GF-D8 (cell line): ENCODE results near the gene DTNB.

ENCODE experiments used
- DNase-seq: peaks from one replicate; lab custom pipeline; 2025; lab: John Stamatoyannopoulos, UW

Gene DTNB

DNA sequence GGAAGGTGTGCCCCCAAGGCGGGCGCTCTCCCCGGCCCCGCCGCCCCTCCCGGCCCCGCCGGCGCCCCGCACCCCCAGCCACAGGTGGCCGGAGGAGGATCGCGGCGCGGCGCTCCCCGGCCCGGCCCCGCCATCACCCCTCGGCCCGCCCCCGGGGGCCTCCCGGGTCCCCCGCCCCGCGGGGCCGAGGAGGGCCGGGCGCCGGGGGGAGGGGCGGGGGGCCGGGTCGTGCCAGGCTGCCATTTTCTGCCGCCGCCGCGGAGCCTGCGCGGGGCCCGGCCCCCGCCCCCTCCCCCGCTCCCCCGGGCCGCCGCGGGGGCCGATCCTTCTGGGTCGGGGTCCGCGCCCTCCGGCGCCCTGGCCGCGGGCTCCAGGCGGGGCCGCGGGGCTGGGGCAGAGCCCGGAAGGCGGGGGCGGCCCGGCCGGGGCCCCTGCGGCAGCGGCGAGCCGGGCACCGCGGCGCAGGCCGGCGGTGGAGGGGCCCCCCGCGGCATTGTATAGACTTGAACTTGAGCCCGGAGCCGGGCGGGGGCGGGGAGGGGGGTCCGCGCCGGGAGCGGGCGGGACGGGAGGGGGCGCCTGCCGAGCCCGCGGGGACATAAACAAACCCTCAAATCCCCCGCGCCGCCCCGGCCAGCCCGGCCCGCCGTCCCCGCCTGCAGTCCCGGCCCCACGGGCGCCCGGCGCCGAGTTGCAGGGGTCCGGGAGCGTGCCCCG lies 332.2 kb downstream of the DTNB start:
- DNase-seq = no peak

DNA sequence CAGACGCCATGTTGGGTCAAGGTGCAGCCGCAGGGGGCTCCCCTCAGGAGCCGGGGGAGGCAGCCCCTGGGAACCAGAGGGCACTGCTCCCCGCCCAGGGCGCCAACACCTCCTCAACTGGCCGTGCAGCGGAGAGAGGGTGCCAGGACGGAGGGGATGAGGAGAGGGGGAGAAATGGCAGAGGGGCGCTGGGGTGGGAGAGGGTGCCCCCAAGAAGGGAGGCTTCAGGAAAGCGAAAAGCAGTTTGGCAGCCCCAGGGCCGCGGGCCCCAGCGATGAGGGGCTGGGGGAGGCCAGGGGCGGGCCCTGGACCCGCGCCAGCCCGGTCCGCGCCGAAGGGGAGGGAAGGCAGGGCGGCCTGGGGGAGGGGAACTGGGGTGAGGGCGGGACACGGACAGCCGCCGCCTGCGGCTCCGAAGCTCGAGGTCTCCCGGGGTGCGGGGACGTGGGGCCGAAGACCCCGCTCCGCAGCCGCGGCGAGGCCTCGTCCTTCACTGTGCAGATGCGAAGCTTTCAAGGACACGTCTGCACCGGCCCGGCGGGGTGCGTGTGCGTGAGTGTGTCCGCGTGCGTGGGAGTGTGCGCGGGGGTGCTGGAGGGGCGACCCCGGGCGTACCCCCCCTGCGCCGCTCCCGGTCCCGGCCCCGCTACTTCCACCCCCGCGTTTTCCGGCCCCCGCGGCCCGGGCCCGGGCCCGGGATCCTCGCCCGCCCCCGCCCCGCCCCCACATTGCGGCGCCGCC lies 333.0 kb downstream of the DTNB start:
- no peak for DNase-seq

DNA sequence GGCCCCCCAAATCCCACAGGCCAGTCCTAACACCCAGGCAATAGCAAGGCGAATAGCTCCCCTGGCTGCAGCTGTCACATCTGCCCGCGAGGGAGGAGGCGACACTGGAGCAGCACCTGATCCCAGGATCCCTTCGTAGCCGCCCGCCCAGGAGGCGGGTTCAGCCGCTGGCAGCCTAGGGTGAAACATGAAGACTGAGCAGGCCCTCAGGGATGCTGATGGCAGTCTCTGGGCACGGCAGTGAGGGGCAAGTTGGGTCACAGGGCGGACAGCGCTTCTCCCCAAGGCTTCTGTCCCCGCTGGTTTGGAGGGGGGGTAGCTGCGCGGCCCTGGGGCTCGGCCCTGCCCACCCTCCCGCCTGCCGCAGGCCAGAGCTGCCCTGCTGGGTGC lies 333.6 kb downstream of the DTNB start:
- DNase-seq = no peak

DNA sequence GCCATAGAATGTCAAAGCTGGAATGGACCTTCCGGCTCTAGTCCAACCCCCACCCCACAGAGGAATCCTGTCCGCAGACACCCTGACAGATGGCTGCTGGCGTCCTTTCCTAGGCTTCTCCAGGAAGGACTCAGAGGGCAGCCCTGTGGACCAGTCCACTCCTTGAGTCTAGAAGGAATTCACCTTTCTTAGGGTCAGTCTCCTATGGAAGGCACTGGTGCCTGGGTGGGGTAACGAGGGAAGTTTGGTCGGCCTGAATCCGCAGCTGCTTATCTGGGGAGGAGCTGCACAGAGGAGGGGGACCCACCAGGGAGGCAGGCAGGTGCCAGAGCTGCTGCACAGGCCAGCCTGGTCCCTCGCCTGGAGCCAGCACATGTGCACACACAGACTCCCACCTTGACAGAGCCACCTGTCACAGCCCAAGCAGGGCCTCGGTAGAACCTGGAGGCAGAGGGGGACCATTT lies 334.1 kb downstream of the DTNB start:
- DNase-seq = no peak

DNA sequence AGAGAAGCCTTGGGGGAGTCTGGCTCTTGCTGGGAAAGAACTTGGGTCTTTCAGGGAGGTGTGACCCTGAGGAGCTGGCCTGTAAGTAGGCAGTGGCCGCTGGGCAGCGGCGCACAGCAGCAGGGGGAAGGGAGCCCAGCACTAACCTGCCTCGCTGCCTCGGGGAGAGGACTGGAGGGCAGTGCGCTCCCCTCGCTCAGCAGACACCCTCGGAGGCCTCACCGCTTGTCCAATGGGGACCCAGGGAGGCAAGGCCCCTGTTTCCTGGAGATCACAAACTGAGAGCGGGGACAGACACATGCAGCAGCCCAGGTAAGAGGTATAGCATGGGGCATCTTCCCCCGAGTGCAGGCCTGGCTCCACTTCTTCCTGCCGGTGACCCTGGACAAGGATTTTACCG lies 335.0 kb downstream of the DTNB start:
- DNase-seq = no peak

DNA sequence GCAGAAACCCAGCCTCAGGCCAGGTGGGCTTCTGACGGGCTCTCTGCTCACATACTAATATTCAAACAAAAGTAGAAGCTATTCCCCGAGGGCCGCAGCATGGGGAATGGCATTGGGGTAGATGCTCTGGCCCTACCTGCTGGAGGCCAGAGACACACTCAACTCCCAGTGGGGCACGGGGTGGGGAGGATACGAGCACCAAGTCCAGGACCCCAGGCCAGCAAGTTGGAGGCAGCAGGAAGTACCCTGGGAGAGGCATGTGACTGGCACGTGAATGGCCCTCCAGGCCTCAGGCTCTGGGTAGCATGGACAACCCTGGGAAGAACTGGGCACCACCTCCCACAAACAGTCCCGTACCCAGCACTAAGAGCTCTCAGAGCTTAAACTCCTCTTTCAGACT lies 335.5 kb downstream of the DTNB start:
- DNase-seq = no peak

DNA sequence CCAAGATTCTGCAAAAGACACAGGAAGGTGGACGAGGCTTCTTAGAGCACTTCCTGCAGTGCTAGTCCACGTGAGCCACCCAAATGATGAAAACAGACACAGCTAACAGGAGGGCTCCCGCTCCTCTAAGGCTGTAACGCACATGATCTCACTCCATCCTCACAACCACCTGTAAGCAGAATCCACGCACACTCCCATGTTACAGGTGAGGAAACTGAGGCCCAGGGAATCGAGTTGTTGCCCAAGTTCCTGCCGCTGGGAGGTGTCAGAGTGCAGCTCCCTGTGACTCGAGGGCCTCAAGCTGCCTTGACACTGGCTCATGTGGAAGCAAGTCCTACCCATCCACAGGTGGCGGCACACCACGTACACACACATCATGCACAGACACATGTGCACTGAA lies 336.1 kb downstream of the DTNB start:
- no peak for DNase-seq

DNA sequence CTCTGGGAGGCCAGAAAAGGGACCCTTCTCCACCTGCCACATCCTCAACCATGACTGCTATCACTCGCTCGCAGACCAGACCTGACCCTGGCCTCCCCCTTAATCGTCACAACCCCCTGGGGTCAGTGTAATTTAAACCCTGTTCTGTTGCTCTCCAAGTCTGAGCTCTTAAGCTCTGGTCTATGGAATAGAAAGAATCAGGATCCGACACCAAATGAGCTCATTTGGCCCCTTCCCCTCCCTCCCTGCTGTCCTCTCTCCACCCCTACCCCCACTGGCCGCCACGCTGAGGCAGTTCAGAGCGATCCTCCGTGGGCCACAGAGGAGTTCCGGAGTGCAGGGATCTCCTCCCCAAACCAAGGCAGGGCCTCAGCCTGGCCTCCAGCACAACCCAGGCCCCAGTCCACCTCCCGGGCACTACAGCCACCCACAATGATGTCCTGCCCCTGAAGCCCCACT lies 337.0 kb downstream of the DTNB start:
- no peak for DNase-seq

DNA sequence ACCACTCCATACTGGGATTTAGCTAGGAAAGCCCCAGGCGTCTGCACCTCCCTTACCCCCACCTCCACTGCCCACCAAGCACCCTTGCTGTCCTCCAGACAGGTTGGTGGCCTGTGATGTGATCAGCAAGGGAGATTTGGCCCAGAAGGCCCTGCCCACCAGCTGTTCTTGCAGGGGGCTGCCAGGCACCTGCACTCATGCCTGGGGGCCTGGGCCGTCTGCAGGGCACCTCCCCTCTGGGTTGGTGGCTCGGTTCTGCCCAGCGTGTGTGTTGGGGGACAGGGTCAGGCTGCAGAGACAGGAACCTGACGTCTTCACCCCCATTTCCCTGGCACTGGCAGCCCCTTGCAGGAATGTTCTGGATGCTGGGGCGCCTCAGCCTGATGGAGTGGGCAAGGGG lies 337.4 kb downstream of the DTNB start:
- no peak for DNase-seq

DNA sequence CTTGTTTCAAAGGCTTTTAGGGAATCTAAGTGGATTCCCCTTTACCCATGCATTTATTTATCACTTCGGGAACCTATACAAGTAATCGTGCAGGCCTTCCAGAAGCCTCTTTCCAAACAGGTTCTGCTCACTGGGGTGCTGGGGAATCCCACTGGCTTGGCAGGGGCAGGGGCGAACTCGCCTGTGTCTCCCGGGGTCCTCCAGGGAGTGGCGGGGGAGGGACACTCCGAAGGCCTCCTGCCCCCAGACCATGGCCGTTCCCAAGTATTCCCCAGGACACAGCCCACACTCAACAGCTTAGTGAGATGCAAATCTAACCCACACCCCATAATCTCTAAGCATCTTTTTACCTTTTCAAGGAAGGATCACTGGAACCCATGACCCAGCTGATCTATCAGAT lies 338.2 kb downstream of the DTNB start:
- DNase-seq = no peak

DNA sequence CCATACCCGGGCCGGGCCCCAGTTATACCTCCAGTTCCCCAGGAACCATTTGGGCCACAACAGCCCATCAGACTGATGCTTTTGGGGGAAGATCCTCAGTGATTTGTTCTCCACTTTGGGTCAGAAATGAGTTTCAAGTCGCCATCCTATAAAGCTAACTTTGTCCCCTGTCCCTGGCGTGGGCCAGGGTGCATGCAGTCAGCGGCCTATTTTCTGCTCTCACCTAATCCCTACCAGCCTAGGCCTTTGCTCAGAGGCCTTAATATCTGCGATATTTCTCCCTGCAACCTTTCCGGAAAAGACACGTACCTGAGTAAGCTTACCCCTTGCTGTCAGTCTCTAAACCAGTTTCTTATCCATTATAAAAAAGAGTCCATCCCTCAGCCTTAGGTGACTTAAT lies 338.9 kb downstream of the DTNB start:
- DNase-seq = no peak

DNA sequence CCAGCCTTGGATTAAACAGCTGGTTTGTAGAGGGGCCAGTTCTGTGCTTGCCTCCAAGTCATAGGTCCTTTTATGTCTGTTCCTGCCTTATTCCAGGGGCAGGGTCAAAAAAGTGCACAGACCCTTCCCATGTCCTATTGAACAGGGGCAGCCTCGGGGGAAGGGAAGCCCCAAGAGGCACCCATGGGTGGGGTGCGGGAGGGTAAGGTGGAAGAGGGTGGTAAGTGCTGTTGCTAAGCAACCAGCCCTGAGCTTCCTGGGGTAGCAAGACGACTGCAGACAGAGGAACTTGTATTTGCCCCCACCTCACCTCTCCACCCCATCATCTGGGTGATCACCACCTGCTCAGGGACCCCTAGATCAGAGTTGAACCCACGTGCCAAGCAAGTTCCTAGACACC lies 339.4 kb downstream of the DTNB start:
- no peak for DNase-seq

DNA sequence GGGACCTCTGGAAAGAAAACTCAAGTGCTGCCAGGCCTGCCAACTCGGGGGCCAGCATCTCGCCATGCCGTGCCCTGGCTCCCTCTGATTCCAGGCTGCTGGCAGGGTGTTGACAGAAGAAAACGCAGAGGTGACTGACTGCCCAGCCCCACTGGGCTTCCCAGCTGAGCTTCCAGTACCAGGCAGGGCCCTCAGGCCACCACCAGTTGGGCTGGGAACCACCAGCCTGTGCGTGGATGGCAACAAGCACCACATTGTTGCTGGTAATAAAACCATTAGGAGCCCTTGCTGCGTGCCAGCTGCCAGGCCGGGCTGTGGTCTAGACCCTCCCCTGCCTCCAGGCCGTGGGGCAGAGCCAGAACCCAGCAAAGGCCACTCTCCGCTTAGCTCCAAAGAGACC lies 340.8 kb downstream of the DTNB start:
- no peak for DNase-seq

DNA sequence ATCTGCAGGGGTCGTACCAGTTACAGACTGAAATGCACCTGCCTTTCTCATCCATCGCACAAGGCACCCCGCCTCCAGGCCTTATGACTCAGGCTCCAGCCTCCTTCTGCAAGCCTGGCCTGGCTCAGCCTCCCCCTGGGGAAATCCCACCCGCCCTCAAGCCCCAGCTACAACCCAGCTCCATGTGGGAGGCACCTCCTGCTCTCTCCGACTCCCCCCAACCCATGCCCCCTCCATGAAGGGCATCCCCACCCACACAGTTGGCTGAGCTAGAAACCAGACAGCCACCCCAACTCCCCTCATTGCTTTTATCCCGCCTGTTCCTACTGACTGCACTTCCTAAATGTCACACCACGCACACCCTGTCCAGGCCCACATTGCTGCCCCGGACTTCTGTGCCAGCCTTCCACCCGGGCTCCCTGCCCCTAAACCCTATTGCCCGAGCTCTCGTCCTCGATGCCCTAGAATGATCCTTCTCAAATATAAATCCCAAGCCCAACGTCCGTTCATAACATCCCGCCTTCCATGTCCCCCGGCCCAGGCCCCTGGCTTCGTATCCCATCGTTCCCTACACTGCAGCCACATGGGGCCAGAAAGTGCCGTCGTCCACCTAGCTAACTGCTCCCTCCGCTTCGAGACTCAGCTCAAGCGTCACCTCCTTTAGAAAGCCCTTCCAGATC lies 341.6 kb downstream of the DTNB start:
- no peak for DNase-seq

DNA sequence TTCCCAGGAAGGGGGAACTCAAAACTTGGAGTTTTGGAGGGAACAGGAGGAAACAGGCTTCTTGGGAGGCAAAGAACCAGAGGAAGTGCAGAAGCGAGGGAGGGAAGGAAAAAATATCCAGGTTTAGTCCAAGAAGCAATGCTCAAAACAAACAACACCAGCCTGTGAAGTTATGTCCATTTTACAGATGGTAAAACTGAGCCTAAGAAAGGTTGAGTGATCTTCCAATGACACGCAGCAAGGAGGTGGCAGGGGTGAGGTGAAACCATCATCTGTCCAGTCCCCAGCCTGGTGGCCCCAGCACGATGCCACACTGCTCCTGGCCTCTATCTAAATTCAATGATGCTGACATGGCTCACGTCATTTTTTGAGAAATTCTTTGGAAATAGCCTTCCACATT lies 342.4 kb downstream of the DTNB start:
- no peak for DNase-seq

DNA sequence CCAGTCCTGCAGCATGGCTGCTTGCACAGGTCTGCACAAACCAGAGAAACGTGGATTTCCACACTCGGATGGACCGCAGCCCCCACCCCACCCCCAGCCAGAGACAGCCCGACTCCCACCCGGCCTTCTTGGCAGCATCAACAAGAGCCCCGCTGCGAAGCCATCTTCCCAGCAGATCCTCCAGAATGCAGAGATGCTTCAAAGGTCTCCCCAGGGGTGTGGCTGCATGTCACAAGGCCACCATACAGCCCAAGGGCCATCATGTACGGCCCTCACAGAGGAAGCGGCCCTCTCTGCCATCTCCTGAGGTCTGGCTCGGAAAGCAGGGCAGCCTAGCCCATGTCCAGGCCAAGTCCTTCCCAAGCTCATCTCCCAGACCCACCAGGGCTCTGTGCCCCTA lies 343.1 kb downstream of the DTNB start:
- no peak for DNase-seq

DNA sequence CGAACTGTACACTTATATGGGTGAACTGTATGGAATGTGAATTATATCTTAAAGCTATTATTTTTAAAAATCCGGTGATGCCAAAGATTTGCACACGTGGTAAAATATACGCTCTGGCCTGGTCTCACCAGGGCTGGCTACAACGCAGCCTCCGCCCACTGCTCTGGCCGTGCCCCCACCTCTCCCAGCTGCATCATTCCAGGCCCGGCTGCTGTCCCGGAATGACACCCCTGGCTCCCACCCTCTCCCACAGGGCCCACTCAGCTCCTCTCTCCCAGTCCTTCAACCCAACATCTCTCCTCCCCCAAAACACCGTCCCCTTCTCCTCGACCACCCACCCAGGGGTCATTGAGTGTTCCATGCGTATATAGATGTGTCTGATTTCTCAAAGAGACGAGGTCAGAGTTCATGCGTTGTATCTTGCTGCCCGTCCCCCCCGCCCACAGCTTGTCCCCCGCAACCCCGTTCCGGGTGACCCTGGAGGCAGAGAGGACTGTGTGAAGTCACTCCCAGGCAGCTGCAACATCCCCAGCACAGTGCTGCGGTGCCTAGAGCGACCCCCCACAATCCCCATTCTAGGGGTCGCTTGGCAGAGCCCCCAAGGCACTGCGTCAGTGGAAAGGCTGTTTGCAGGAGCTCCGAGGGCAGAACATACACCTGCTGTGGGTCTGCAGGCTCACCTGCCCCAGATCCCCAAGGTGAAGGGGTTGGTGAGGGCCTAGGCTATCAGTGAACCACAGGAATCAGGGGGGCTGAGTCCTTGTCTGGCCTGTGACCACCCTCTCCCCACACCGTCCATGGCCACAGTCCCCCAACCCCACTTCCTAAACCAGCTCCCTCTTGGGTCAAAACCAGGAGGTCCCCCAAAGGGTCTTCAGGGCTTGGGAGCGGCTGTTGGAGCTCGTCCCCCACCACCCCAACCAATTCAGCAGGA lies 345.0 kb downstream of the DTNB start:
- DNase-seq = no peak
